Liver (tissue), 3 donors: ENCODE results near the gene PIWIL1.

Experiments used
- CTCF ChIP-seq: fragments of 150-350 bp; IDR thresholded peaks from 2 replicates; pipeline ENCODE4 v1.5.1; 2017; ENCODE audit warnings: improper control_type of control experiment, low read depth, low read length; ENCODE audit not compliant: missing input control
- GABPA ChIP-seq, 2 donors: IDR thresholded peaks in 1 of 2; conservative IDR thresholded peaks in 1 of 2; 2 replicates each; pipeline ENCODE4 v1.6.1; 2016; ENCODE audit warnings: antibody characterized with exemption in 2 of 2, mild to moderate bottlenecking in 1 of 2, moderate library complexity in 1 of 2
- JUND ChIP-seq, 2 donors: IDR thresholded peaks; 2 replicates each; pipeline ENCODE4 v1.6.1; 2016; ENCODE audit warnings: antibody characterized with exemption in 2 of 2
- MAX ChIP-seq: IDR thresholded peaks from 2 replicates; pipeline ENCODE4 v1.6.1; 2016; ENCODE audit warnings: antibody characterized with exemption
- NR2F2 ChIP-seq: IDR thresholded peaks from 2 replicates; pipeline ENCODE4 v1.6.1; 2016; ENCODE audit warnings: antibody characterized with exemption
- RAD21 ChIP-seq, 2 donors: IDR thresholded peaks; 2 replicates each; pipeline ENCODE4 v1.6.1; 2016; ENCODE audit warnings: antibody characterized with exemption in 2 of 2, mild to moderate bottlenecking in 2 of 2
- REST ChIP-seq: IDR thresholded peaks from 2 replicates; pipeline ENCODE4 v1.6.1; 2016; ENCODE audit warnings: antibody characterized with exemption, mild to moderate bottlenecking
- RXRA ChIP-seq, 2 donors: IDR thresholded peaks; 2 replicates each; pipeline ENCODE4 v1.6.1; 2017 to 2018; ENCODE audit warnings: antibody characterized with exemption in 2 of 2, mild to moderate bottlenecking in 1 of 2
- YY1 ChIP-seq: IDR thresholded peaks from 2 replicates; pipeline ENCODE4 v1.6.1; 2016; ENCODE audit warnings: antibody characterized with exemption, mild to moderate bottlenecking
- donor health status: healthy.
- donor health status: healthy.

- no peak for TF ChIP-seq CTCF
- TF ChIP-seq REST = no peak
- TF ChIP-seq RAD21 (IDR thresholded peaks at IDR 0.05) = no peak
- TF ChIP-seq GABPA (IDR thresholded peaks at IDR 0.05 in 1 of 2, conservative IDR thresholded peaks at IDR 0.05 in 1 of 2) = no peak
- no peak for TF ChIP-seq YY1
- no peak for TF ChIP-seq MAX
- no peak for TF ChIP-seq NR2F2
- no peak for TF ChIP-seq RXRA (IDR thresholded peaks at IDR 0.05)
- TF ChIP-seq JUND (IDR thresholded peaks at IDR 0.05) = no peak
Observed at GRCh38 chr12:130414381-130414780, 76.7 kb downstream of the PIWIL1 start.
